ENCODE measurements around the gene KCNT1.

Gene KCNT1

DNA sequence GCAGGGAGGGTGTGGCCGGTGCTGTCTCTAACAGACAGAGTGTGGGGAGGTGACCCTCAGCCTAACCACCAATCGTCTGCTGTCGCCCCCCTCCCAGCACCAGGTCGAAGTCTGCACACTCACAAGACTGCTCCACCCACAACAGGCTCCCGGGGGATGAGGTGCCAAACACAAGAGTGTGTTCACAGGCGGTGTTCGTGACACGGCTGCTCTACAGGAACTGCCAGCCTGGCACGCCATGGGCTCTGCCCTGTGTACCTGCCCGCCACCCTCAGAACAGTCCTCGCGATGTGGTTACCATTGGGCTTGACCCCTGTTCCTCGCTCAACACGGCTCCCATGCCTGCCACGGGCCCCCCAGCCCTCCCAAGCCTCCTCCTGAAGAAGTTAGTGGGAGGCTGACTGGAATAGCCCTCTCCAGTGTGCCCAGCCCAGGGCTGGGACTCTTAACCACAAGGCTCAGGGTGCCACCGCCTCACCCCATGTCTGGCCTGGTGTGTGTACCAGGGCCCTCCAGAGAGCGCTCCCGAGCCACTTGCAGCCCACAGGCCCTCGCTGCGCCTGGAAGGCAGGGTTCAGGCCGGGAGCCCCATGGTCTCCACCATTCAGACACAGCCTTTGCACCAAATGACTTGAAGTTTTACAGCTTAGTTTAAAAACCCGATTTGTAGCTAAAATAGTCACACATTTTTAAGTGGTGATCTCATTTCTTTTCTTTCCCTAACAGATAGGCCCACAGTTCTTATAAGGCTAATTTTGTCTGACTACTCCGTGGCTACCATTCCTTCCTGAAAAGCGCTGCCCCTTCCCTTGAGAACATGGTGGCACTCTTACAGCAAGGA is 102.8 kb downstream of the KCNT1 start:
- DNase-seq, result no peak

DNA sequence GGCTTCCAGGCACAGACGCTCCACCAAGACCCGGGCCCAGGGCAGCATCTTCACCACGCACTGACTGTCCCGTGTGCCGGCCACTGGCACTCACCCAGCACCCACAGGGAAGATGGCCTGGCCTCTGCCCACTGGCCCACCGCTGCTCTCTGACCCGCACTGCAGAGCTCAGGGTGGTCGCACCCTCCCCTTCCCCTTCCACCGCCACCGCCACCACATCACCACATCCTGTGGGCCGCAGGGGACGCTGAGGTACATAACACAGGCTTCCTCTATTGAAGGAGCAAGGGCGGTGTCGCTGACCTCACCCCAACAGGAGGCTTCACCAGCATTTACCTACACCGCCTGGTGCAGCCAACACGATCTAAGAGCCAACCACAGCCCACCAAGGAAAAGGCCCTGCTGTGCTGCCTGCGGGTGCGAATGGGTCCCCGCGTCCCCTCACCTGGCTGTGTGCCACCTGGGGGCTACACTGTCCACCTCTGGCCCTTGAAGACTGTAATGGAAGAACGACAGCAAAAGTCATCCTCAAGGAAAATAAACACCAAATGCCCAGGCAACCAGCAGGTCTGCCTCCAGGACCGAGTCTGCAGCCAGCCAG is 103.5 kb downstream of the KCNT1 start:
- DNase-seq, result no peak

DNA sequence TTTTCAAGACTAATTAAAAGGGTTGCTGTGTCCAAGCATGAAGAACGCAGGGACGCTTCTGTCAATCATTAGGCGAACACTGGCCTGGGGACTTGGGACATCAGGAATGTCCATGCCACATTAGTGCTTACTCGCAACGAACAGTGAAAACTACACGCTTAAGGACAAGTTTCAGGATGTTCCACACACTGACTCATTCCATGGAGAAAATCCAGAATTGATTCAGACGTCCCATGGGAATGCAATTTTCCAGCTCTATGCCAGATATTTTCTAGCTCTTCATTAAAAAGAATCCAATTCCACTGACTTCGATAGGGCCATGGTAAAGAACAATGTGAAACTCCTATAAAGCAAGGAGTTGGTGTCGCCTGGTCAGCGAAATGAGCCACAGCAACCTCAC is 107.2 kb downstream of the KCNT1 start:
- no peak for DNase-seq

DNA sequence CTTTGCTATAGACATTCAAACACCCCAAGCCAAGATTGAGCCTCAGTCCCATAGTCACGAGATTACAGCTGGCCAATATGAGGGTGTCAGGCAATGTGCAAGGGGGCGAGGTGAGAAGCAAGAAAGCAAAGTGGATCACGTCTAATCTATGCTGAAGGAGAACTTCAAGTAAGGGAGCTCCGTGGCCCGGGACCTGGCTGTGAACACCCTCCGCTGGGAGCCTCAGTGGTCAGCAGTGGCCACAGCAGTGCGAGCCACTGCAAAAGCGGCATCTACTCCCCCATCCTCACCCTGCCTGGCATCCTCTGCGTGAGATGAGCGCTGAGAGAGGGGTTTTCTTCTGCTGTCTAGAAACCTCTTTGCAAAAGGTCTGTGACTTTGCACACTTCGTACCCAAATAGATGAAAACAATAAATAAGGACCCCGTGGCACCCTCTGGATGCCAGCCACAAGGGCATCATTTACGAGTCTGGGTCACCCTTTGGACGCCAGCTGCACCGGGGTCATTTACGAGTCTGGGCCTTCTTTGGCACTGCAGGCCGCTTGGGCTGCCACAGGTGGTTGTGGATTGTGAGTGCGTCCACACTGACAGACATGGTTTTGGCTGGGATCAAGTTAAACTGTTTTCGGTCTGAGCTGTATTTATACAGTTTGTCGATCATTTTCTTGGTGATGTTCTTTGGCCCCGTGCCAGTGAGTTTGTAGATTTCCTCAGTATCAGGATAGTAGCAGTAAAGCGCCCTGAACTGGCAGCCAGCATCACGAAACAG is 109.0 kb downstream of the KCNT1 start:
- DNase-seq, result no peak

DNA sequence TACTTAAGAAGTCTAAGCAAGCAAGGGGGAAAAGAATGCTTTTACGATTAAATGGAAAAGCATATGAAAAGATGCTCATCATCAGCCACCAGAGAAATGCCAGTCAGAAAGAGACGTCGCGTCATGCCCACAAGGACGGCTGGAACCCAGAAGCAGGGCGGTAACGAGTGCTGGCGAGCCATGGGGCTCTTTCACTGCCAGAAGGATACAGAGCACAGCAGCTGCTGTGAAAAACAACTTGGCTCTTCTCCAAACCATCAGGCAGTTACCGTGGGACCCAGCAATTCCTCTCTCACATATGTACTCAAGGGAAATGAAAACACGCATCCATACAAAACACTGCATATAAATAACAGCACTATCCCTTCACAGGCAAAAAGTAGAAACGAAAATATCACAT is 109.8 kb downstream of the KCNT1 start:
- DNase-seq, result no peak

DNA sequence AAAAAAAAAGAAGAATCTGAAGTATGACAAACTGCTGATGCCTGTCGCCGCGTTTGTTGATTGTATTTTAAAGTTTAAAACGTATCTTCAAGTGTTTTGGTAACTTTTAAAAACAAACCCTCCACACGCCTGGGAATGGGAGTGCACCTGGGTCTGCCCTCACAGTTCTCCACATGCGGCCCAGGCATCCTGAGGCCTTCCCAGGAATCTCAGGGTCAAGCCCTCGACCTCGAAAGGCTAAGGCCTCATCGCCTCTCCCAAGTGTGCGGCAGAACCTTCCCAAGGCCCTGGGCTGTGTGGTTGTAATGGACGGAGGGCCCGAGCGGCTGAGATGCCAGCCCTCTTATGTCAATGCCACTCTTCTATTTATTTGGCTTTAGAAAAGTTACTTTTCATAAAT is 111.0 kb downstream of the KCNT1 start:
- no peak for DNase-seq

DNA sequence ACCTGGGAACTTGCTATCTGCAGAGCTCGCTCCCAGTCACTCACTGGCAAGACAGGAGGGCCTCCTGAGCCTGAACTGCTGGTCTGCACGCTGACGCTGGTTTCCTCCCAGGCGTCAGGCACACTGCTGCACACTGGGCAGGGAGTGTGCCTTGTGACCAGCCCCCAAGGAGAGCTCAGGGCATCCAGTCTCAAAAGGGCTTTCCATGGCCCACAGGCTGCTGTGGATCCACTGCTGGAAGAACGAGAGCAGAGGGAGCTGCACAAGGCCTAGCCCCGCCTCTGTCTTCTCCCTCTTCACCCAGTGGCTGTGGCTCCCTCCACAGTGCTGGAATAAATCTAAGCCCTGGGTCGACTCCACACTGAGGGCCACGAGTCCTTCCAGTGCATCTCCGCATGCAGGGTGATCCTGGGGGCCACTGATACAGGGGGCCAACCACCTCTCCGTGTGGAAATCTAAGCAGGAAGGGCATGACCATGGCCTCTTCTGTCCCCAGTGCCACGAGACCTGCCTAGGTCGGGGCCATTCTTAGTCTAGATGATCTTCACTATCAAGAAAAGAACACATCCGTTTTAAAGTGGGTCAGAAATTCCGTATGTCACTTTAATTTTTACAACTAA is 111.8 kb downstream of the KCNT1 start:
- DNase-seq, result no peak

DNA sequence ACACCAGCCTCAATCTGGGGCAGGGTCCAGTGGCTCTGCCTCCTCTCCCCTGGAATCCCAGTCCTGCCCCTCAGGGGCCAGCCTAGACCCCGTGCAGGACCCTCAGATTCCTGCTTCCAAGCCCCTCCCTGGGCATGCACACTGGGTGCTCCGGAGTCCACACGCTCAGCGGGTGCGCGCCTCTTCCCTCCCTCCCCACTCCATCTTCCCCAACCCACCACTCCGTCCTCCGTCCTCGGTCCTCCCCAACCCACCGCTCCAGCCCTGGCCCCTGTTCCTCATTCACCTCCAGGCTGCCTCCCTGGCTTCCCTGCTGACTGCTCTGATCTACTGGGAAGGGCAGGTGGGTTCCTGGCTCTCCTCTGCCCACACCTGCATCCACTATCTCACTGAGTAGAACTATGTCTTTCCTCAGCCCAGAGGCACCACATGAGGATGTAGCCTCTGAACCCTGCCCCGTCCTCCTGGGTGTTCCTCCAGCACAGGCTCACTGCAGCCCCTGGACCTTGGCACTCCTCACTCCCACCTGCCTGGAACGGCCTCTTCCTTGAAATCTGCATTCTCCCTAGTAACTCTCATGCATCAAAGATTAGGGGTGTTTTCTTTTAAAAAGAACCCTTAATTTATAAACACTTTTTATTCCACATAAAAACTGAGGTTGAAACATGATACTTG is 112.6 kb downstream of the KCNT1 start:
- DNase-seq, result no peak

DNA sequence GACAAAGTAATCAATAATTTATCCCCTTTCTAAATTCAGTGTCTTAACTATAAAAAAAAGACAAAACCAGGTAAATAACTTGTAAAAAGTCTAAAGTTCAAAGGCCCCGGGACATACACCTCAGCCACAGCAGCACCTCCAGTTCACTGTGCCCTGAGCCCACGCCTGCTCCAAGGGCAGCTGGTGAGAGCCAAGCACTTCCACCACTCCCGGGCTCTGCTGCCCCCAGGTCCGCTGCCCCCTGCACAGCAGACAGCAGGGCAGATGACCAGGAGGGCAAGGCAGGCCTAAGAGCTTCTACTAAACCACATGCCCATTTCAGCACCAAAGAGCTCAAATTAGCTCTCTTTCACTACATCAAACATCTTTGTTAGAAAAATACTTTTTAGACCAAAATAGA is 113.4 kb downstream of the KCNT1 start:
- no peak for DNase-seq

DNA sequence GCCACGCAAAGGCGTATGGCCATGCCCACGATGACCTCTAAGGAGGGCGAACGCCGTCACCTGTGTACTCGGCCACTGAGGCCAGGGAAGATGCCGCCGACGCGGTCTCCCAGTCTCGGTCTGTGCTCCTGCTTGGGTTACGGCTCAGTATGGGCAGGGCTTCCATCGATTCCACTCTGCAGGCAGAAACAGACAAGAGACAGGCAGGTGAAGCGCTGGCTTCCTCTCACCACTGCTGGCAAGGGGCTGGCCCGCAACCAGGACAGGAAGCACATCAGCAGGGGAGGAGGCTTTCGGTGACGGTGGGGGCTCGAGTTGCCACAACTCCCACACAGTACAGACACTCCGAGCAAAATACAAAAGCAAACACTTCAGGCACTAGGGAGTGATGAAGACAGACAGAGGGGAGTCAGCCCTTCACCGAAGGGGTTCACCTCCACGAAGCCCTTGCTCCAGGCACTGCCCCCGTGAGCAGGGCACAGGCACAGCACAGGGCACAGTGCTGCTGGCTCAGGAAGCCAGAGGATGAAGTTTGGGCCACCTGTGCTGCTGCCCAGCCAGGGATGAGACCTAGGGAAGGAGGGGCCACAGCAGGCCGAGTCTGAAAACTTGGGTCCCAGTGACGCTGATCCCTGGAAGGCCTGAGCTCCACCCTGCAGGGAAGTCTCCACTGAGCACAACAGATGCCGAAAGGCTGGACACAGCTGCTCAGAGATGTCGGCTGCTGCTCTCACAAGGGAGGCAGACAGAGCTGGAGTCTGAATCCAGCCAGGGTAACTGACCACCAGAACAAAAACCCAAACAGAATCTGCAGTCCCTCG is 114.1 kb downstream of the KCNT1 start:
- DNase-seq, result no peak

DNA sequence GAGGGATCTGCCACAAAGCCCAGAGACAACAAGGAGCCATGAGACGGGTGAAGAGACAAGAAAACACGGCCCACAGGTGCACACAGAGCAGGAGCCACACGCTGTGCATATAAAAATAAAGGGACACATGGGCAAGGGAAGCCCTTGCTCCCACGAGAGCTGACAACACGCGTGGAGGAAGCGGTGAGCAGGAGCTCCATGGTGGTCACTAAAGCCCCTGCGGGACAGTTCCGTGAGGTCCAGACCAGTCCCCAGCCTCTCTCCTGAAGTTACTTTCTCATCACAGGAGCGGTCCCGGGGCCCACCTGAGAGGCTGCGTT is 114.6 kb downstream of the KCNT1 start:
- no peak for DNase-seq

DNA sequence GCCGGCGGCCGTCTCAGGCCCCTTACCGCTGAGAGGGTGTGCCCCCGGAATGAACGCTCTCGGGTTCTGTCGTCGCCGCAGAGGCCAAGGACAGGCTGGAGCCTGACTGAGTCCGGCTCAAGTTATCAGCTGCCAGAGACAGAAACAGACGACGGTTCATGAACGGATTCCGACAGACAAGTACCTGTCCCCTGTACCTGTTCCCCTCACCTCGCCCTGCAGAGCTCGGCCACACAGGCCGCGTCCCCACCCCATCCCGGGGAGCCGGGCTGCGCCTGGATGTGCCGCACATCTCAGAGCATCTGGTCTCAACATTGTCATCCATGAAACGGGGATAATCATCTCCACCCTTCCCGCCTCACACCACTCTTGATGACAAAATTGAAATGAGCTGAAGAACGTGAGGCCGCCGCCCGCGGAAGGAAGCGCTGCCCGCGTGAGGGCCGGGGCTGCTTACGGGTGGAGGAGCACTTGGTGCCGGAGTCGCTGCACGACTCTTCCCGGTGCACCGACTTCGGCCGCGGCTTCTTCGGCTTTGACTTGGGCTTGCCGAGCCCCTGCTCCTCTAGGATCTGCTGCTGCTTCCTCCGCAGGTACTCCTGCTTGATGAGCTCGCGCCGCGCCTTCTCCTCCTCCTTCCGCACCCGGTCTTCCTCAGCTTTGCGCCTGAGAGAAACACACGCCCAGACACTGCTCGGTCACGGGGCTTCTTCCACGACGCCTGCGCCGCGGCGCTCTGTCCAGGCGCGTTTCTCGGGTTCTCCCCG is 116.1 kb downstream of the KCNT1 start:
- DNase-seq, result no peak

DNA sequence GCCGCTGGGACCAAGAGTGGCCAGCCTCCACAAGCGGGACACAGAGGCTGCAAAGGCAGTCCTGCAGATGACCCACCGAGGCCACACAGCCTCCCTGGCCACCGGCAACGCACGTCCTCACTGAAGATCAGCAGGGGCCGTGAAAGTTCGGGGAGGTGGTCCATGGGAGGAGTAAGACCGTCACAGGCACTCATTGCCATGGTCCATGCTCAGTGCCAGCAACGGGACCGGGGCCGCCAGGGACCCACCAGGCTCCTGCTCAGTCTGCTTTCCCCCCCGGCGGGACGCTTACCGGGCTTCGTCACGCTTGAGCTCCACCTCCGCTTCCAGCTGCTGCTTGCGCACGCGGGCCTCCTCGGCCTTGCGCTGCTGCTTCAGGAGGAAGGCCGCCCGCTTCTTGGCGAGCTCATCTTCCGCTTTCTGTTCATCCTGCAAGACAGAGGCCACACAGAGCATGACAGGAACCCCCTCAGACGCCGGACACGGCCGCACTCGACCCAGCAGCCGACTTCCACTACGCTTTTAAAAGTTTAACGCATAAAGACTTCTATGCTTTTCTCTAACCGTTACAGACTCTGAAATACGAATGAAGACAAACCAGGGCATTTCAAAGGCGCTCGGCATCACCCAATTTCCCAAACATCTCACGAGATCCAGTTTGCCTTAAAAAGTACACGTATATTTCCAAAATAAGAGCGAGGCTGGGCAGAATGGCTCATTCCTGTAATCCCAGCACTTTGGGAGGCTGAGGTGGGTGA is 116.9 kb downstream of the KCNT1 start:
- no peak for DNase-seq

DNA sequence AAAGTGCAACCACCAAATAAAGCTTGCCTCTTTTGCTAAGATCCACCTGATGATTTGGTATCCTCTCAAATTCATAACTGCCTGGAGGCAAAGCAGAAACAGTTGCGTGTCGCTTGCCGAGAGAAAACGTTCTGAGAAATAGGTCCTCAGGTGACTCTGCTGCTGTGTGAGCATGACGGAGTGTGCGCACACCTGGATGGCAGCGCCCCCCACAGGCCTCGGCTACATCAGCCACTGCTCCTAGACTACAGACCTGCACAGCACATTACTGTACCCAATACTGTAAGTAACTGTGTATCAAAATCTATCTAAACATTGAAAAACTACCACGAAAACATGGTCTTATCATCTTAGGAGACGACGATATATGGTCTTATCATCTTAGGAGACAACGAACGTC is 117.9 kb downstream of the KCNT1 start:
- DNase-seq, result no peak

DNA sequence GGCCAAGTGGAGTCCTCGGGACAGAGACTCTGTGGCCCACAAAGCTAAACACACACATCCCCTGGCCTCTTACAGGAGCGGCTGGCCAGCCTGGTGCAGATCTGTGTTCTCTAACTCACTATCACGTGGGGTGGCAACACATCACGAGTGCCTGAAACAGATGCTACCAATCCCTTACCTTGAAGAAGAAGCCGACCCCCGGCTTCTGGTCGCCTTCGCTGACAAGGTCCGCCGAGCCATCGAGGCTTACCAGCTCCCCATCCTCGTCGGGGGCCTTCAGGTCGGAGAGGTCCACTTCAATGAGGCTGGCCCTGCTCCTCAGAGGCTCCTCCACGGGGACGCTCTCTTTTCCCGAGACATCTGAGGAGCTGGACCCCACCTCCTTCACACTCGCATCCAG is 118.7 kb downstream of the KCNT1 start:
- no peak for DNase-seq

DNA sequence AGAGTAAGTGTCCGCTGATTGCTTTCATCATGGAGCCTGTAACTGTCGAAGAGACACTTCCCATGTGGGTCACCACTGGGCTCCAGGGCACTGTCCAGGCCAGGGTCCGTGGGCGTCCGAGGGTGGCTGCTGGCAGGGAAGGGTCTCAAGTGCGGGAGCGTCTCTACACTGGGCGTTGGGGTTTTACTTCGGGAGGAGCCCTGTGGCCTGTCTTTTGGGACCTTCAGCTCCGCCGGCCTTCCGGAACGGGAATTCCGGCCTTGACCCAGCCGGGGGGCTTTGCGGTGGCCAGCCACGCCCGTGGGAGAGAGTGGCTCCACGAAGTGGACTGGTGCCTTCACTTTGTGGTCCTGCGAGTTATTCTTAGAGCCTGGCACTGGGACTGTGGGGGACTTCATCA is 119.1 kb downstream of the KCNT1 start:
- no peak for DNase-seq

DNA sequence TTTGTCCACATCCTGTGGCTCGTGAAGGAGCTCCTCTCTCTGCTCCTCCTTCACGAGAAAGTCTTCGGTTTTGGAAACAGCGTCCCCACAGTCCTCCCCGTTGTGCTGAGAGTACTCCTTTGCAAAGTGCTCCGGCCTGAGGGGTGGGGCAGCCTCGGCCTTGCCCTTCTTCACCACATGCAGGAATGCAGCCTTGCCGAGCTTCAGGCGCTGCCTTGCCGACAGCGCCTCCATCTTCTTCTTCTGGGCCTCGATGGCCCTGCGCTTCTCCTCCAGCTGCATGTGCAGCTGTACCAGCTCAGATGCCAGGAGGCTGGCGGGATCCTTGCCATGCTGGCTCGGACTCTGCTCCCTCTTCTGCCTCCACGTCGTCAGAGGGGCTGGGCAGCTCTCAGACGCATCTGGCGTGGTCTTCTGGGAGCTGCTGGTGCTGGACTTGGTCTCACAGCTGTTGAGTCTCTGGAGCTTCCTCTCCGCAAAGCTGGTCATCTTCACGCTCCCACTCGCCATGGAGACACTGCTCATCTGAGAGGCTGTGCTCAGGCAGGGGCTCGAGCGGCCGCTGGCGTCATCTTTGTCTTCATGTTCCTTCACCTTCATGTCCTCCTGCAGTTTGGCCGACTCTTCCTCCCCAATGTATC is 119.9 kb downstream of the KCNT1 start:
- no peak for DNase-seq

DNA sequence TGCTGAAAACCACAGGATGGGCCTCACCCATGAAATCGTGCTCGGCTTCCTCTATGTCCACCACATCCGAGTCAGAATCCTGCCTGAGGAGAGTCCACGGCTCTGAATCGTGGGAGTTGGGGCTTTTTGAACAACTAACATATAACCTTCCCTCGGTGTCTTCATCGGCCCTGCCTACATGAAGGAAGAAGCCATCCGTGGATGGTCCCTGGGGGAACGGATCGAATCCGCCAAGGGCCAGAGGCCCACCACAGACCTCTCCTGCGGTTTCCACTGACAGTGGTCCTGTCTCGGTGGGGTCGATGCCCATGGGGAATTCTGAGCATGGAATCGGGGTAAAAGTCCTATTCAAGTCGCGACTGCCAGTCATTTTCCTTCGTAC is 120.4 kb downstream of the KCNT1 start:
- no peak for DNase-seq

DNA sequence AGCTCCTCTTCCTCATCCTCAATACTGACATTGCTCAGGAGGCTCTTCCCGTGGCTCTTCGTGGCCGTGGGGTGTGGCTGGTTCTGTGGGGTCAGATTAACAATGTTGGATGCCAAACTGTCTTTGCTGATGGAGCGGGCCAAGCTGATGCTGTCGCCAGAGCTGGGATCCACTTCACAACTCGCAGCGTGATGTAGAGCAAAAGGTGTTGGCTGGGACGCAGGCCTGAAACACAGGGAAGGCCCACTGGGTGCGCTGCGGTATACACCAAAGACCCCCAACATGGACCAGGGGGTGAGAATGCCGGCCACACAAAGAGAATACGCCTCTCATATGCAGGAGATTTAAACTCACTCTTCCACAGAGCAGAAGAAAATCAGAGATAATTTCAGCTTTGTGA is 121.1 kb downstream of the KCNT1 start:
- no peak for DNase-seq
